ENCODE measurements around the gene CELSR1. TPM values are rescaled to one million over a fixed set of nuclear protein-coding genes. Genes with fewer than 3 reads are reported as not detected.

Gene CELSR1
- total and polyA plus RNA-seq, 2 of the 13 experiments (the other 11 are each of a cell fraction or from before 2014, with no cell fraction given): 0.78 to 1.8 TPM

GRCh38 chr22:46355369-46355995 lies 181.9 kb downstream of the CELSR1 start (continued):
- TF ChIP-seq HMGA1 (CRISPR knock-in tag; conservative IDR thresholded peaks at IDR 0.05) (no peak), ZNF318 (CRISPR knock-in tag; IDR thresholded peaks at IDR 0.05) (no peak), MIER3 (CRISPR knock-in tag; IDR thresholded peaks at IDR 0.05; ENCODE audit: borderline replicate concordance) (no peak), ZNF501 (CRISPR knock-in tag; IDR thresholded peaks at IDR 0.05) (0 out of 2 replicates have a peak, but pooled peaks have one; percentile 18), NFRKB (IDR thresholded peaks at IDR 0.05) (no peak), CENPX (CRISPR knock-in tag; IDR thresholded peaks at IDR 0.05) (no peak), ZNF484 (CRISPR knock-in tag; IDR thresholded peaks at IDR 0.05; ENCODE audit: borderline replicate concordance, low read depth) (no peak), TAF1 (CRISPR knock-in tag; IDR thresholded peaks at IDR 0.05) (no peak), RAD21 (CRISPR knock-in tag; IDR thresholded peaks at IDR 0.05) (peak; percentile 95), EHMT2 (IDR thresholded peaks at IDR 0.05; ENCODE audit: borderline replicate concordance, low read depth, low read length) (no peak), PHF20 (CRISPR knock-in tag; IDR thresholded peaks at IDR 0.05) (no peak), ZNF260 (CRISPR knock-in tag; IDR thresholded peaks at IDR 0.05; ENCODE audit: borderline replicate concordance, low read depth) (no peak), BRD4 (CRISPR knock-in tag; IDR thresholded peaks at IDR 0.05) (no peak), ELF4 (CRISPR knock-in tag; IDR thresholded peaks at IDR 0.05; ENCODE audit: borderline replicate concordance) (no peak), KLF9 (CRISPR knock-in tag; IDR thresholded peaks at IDR 0.05; ENCODE audit: low read depth) (no peak), ZNF775 (CRISPR knock-in tag; IDR thresholded peaks at IDR 0.05; ENCODE audit: borderline replicate concordance) (no peak), ZNF337 (CRISPR knock-in tag; IDR thresholded peaks at IDR 0.05; ENCODE audit: borderline replicate concordance, low read depth) (no peak), STAT6 (CRISPR knock-in tag; IDR thresholded peaks at IDR 0.05; ENCODE audit: borderline replicate concordance) (no peak)
- TF ChIP-seq, protein P1, sequence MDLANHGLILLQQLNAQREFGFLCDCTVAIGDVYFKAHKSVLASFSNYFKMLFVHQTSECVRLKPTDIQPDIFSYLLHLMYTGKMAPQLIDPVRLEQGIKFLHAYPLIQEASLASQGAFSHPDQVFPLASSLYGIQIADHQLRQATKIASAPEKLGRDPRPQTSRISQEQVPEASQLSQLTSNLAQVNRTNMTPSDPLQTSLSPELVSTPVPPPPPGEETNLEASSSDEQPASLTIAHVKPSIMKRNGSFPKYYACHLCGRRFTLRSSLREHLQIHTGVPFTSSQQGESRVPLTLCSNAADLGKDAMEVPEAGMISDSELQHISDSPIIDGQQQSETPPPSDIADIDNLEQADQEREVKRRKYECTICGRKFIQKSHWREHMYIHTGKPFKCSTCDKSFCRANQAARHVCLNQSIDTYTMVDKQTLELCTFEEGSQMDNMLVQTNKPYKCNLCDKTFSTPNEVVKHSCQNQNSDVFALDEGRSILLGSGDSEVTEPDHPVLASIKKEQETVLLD (CRISPR knock-in tag; IDR thresholded peaks at IDR 0.05; ENCODE audit: low read depth): no peak
